ENCODE results near the gene OLFML2B. TPM values are rescaled to one million over a fixed set of nuclear protein-coding genes. Genes with fewer than 3 reads are reported as not detected.

OLFML2B gene
- polyA plus RNA-seq, 2 of the 4 experiments (the other 2 are of a cell fraction) = 0.10 to 0.79 TPM

DNA sequence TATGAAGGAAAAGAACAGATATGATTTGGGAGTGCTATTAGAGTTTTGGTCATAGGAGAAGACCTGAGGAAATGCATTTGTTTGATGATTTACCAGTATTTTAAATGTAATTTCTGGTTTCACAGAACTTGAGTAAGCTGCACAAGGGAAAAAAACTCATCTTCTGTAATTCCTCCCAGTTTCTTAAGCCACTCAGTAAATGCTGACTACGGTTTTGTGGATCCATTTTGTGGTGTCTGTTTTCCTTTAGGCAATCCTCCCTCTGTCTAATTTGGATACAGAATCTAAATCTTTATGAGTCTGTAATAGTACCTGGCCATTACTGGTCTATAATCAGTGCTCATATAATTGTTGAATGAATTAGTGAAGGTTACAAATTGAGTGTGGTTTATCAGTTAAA lies 72.0 kb downstream of the OLFML2B start:
- FAIRE-seq (no peak), ATAC-seq (no peak), DNase-seq (ENCODE audit: low read depth in 1 of 2, low spot score in 1 of 2) (no peak)
- no peak for TF ChIP-seq SREBF2 (IDR thresholded peaks at IDR 0.05)
- peak; percentile 30 for TF ChIP-seq MAFK (IDR thresholded peaks at IDR 0.05; ENCODE audit: partially characterized antibody)
- Histone ChIP-seq H3K9me3 (no peaks in the 10 kb centered on the region), H3K27ac (no peak overlapping the region), H3K4me1 (peaks cover 10% of the 10 kb centered on the region), H3K4me3 (no peak overlapping the region), H3K4me2 (no peak overlapping the region)
- WGBS (ENCODE audit: missing lambda C conversion rate) = 67% methylated on average over 1 of the region's 1 CpG
- ChIA-PET CTCF (no interaction called here), POLR2A (no interaction called here)

DNA sequence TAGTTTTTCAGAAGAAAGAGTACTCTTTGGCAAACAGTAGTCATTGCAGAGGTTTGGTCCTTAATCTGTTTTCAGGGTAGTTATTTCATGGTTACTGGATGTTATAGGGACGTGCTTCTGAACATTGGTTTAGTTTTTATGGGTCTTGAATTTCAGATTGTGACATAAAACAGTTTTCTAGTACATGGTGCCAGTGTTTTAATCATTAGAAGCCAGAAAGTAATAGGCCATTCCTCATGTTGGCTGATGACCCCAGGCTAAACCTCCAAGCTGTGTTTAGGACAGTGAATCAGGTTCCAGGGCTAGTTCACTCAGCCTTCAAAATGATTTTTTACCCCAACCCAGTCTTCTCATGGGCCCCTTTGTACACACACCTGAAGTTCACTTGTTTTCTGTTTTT lies 73.3 kb downstream of the OLFML2B start:
- TF ChIP-seq JUNB (IDR thresholded peaks at IDR 0.05) (no peak), MAZ (IDR thresholded peaks at IDR 0.05; ENCODE audit: borderline replicate concordance, low read depth, low read length) (no peak), CBX8 (IDR thresholded peaks at IDR 0.05) (no peak), NFE2L2 (conservative IDR thresholded peaks at IDR 0.05; ENCODE audit: low read length) (no peak), KDM5A (IDR thresholded peaks at IDR 0.05) (no peak), TP53 (CRISPR knock-in tag; IDR thresholded peaks at IDR 0.05) (no peak), RNF2 (IDR thresholded peaks at IDR 0.05; ENCODE audit: borderline replicate concordance, low read depth) (no peak), CHD2 (IDR thresholded peaks at IDR 0.05; ENCODE audit: low read length, partially characterized antibody) (no peak), EHF (CRISPR knock-in tag; IDR thresholded peaks at IDR 0.05) (no peak), E2F6 (IDR thresholded peaks at IDR 0.05; ENCODE audit: borderline replicate concordance, low read depth) (no peak)

DNA sequence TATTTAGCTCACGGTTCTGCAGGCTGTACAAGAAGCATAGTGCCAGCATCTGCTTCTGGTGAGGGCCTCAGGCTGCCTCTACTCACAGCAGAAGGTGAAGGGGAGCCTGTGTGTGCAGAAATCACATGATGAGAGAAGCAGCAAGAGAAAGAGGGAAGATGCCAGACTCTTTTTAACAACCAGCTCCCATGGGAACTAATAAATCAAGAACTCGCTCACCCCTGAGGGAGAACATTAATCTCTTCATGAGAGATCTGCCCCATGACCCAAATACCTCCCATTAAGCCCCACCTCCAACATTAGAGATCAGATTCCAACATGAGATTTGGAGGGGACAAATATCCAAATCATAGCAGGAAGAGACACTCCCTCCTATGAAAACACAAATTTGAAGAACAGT lies 74.1 kb downstream of the OLFML2B start:
- POLR2A ChIA-PET = no interaction called here

More for the DNA sequence above, 73.3 kb downstream of the OLFML2B start:
- POLR2A ChIA-PET = no interaction called here
- DNase-seq (ENCODE audit: low read depth in 1 of 2, low spot score in 1 of 2) (no peak), ATAC-seq (no peak), FAIRE-seq (no peak)
- H3K4me1 ChIP-seq = peaks cover 10% of the 10 kb centered on the region
- no peak overlapping the region for H3K4me3 ChIP-seq
- no peaks in the 10 kb centered on the region for H3K9me3 ChIP-seq
- 70% methylated on average over 1 of the region's 1 CpG for WGBS (ENCODE audit: missing lambda C conversion rate)
- no peak overlapping the region for H3K27ac ChIP-seq
- CTCF ChIA-PET = no interaction called here
- no peak overlapping the region for H3K4me2 ChIP-seq

More for the DNA sequence above, 74.1 kb downstream of the OLFML2B start:
- H3K4me3 ChIP-seq = no peak overlapping the region
- DNase-seq (ENCODE audit: low read depth in 1 of 2, low spot score in 1 of 2) (no peak), FAIRE-seq (no peak), ATAC-seq (no peak)
- 72% methylated on average over 2 of the region's 2 CpGs for WGBS (ENCODE audit: missing lambda C conversion rate)
- no peaks in the 10 kb centered on the region for H3K9me3 ChIP-seq
- peaks cover 10% of the 10 kb centered on the region for H3K4me1 ChIP-seq
- no peak overlapping the region for H3K27ac ChIP-seq
- TF ChIP-seq CEBPB (IDR thresholded peaks at IDR 0.05) (no peak), CBX8 (IDR thresholded peaks at IDR 0.05) (no peak), SMC3 (IDR thresholded peaks at IDR 0.05) (no peak), JUNB (IDR thresholded peaks at IDR 0.05) (no peak), PBX3 (IDR thresholded peaks at IDR 0.05) (no peak), NR3C1 (IDR thresholded peaks at IDR 0.05) (no peak), ZFP36 (IDR thresholded peaks at IDR 0.05; ENCODE audit: borderline replicate concordance, partially characterized antibody) (no peak), KDM1A (IDR thresholded peaks at IDR 0.05; ENCODE audit: low read depth) (no peak), FOXS1 (CRISPR knock-in tag; IDR thresholded peaks at IDR 0.05) (no peak), RFX5 (IDR thresholded peaks at IDR 0.05) (no peak), POLR2AphosphoS2 (conservative IDR thresholded peaks at IDR 0.05; ENCODE audit: low read length) (no peak), PHF8 (IDR thresholded peaks at IDR 0.05; ENCODE audit: borderline replicate concordance, low read depth) (no peak), JUN (IDR thresholded peaks at IDR 0.05) (no peak), HEYL (CRISPR knock-in tag; IDR thresholded peaks at IDR 0.05) (no peak), ELK1 (IDR thresholded peaks at IDR 0.05; ENCODE audit: low read depth, low read length) (no peak), ZSCAN20 (CRISPR knock-in tag; IDR thresholded peaks at IDR 0.05) (no peak), MYC (IDR thresholded peaks at IDR 0.05; ENCODE audit: borderline replicate concordance, low read length) (no peak)
- TF ChIP-seq, protein P1, sequence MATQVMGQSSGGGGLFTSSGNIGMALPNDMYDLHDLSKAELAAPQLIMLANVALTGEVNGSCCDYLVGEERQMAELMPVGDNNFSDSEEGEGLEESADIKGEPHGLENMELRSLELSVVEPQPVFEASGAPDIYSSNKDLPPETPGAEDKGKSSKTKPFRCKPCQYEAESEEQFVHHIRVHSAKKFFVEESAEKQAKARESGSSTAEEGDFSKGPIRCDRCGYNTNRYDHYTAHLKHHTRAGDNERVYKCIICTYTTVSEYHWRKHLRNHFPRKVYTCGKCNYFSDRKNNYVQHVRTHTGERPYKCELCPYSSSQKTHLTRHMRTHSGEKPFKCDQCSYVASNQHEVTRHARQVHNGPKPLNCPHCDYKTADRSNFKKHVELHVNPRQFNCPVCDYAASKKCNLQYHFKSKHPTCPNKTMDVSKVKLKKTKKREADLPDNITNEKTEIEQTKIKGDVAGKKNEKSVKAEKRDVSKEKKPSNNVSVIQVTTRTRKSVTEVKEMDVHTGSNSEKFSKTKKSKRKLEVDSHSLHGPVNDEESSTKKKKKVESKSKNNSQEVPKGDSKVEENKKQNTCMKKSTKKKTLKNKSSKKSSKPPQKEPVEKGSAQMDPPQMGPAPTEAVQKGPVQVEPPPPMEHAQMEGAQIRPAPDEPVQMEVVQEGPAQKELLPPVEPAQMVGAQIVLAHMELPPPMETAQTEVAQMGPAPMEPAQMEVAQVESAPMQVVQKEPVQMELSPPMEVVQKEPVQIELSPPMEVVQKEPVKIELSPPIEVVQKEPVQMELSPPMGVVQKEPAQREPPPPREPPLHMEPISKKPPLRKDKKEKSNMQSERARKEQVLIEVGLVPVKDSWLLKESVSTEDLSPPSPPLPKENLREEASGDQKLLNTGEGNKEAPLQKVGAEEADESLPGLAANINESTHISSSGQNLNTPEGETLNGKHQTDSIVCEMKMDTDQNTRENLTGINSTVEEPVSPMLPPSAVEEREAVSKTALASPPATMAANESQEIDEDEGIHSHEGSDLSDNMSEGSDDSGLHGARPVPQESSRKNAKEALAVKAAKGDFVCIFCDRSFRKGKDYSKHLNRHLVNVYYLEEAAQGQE (IDR thresholded peaks at IDR 0.05) = no peak
- TF ChIP-seq, protein P2, sequence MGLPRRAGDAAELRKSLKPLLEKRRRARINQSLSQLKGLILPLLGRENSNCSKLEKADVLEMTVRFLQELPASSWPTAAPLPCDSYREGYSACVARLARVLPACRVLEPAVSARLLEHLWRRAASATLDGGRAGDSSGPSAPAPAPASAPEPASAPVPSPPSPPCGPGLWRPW (IDR thresholded peaks at IDR 0.05) = no peak
- CTCF ChIA-PET = no interaction called here
- H3K4me2 ChIP-seq = no peak overlapping the region
